BE2C (cell line): ENCODE results near the gene DDN.

Experiments used
- DNase-seq: peaks from one replicate; pipeline ENCODE4 v3.0.0-alpha.2; 2020
- H3K27me3 ChIP-seq: fragments of 250-450 bp; sonication (Bioruptor Pico); 2 replicates; pipeline ENCODE4 v1.5.1; 2020; ENCODE audit warnings: mild to moderate bottlenecking
- H3K36me3 ChIP-seq: fragments of 250-450 bp; sonication (Bioruptor Pico); 2 replicates; pipeline ENCODE4 v1.5.1; 2020; ENCODE audit warnings: mild to moderate bottlenecking
- H3K4me1 ChIP-seq: fragments of 250-450 bp; sonication (Bioruptor Pico); 2 replicates; pipeline ENCODE4 v1.5.1; 2020
- H3K4me3 ChIP-seq: 2 replicates; pipeline ENCODE4 v1.5.1; 2011; ENCODE audit warnings: low read depth, low read length
- H3K9me3 ChIP-seq: fragments of 250-450 bp; sonication (Bioruptor Pico); 2 replicates; pipeline ENCODE4 v1.5.1; 2020
- TF ChIP-seq, protein P1 (sequence below): IDR thresholded peaks from 2 replicates; pipeline ENCODE4 v1.5.1; 2012; ENCODE audit warnings: mild to moderate bottlenecking, low read depth, low read length

The DDN gene

DNA sequence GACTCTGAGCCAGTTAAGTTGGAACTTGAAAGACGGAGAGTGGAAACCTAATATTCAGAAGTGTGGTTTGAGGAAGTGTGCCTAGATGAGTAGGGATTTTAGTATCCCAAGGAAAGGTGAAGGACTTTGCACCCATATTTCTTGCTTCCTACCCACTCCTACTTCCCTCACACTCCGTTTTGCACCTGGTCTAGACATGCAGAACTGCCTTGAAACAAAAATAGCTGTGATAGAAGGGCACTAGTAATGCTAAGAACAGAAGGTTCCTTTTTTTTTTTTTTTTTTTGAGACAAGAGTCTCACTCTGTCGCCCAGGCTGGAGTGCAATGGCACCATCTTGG lies 41.2 kb downstream of the DDN start:
- Histone ChIP-seq H3K27me3 (peaks cover 5% of the 10 kb centered on the region; the same call in 1 of the 2 replicates), H3K4me1 (no peaks in the 10 kb centered on the region; the same call in 1 of the 2 replicates)
- TF ChIP-seq, protein P1, sequence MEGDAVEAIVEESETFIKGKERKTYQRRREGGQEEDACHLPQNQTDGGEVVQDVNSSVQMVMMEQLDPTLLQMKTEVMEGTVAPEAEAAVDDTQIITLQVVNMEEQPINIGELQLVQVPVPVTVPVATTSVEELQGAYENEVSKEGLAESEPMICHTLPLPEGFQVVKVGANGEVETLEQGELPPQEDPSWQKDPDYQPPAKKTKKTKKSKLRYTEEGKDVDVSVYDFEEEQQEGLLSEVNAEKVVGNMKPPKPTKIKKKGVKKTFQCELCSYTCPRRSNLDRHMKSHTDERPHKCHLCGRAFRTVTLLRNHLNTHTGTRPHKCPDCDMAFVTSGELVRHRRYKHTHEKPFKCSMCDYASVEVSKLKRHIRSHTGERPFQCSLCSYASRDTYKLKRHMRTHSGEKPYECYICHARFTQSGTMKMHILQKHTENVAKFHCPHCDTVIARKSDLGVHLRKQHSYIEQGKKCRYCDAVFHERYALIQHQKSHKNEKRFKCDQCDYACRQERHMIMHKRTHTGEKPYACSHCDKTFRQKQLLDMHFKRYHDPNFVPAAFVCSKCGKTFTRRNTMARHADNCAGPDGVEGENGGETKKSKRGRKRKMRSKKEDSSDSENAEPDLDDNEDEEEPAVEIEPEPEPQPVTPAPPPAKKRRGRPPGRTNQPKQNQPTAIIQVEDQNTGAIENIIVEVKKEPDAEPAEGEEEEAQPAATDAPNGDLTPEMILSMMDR: no peak

DNA sequence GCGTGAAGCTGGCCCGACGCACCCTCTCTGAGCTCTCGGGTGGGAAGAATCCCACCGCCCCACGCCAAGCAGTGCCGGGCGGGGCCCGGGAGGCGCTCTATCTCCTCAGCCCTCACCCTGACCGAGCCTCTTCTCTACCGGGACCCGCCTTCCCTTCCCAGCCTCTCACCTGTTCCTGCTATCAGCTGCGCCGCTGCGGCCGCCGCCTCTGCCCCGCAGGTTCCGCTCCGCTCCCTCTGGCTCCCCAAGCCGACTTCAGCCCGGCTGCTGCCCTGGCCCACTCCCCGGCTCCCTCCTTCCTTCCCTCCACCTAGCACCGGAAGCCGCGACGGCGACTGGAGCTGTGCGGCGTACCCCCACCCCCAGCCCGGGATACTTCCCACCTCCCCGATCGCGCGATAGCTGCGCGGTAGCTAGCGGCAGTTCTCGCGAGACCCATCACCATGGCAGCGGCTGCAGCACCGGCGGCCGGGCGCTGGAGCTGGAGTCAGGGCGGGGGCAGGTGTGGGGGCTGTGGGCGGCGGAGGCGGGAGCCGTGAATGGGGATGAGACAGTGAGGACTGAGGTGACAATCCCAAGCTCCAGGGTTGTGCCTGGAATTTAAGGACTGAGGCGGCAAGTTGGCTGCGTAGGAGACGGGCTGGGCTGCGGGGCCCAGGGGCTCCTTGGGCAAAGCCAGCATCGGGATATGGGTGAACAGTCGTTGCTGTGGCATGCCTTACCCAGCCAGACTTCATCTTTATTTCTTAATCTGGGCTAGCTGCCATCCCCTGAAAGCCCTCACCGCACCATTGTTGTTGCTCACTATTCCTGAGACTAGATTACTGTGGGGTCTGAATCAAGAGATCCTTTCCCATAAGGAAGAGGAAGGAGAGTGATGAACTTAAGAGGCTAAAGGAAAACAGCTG lies 41.8 kb downstream of the DDN start, which contains the start of gene ARF3:
Gene ARF3, minus strand, starts transcription at position 347 of the 908 bp plus-strand sequence. CDS start 16,392 bp downstream, outside the sequence.
- peak within 1 kb of the TSS; percentile 85 for H3K4me3 ChIP-seq
- H3K36me3 ChIP-seq: peaks cover 9% of the 10 kb centered on the region
- peak; percentile 98 for DNase-seq

More for the DNA sequence above, 41.2 kb downstream of the DDN start:
- Histone ChIP-seq H3K9me3 (no peaks in the 10 kb centered on the region), H3K36me3 (peaks cover 7% of the 10 kb centered on the region), H3K4me3 (peak overlapping the region; percentile 85)
- no peak for DNase-seq

DNA sequence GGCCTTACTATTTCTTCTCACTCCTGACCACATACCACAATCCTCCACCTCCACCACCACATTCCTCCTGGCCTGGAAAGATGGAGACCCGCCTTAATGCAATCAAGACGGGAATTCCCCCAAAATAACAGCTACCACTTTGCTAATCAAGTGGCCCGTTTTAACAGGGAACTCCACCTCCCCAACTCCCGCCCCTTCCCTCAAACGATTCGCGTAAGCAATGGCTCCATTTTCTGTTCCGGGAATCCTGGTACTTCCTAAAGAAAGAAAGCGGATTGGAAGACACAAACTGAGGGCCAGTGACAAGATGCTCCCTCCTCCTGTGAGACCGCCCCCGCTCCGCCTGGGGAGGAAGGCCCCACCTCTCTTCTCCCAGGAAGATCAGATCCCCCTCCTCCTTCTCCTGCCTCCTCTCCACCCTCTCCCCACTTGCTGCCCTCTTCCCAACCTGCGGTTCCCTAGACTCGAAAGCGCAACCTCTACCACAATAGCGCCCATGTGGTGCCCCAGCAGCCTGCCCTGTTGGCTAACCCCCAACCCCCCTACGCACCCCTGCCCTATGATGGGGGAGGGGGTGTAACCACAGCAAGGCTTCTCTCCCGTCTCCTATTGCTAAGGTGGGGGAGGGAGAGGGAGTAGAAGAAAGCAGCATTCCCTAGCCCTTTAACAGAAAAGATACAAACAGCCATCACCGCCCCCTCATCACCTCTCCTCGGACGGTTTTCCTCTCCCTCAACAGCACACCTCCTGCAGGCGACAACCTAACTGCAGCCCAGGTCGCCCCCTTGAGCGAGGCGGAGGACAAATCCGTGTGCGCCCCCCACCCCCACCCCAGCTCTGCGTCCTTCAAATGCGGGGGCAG lies 42.7 kb downstream of the DDN start:
- peak overlapping the region; percentile 85 for H3K4me3 ChIP-seq
- peaks cover 5% of the 10 kb centered on the region; the same call in 1 of the 2 replicates for H3K27me3 ChIP-seq
- TF ChIP-seq, protein P1: peak; percentile 30
- DNase-seq: peak; percentile 90
- no peaks in the 10 kb centered on the region for H3K9me3 ChIP-seq
- no peaks in the 10 kb centered on the region; the same call in 1 of the 2 replicates for H3K4me1 ChIP-seq
- H3K36me3 ChIP-seq: peaks cover 10% of the 10 kb centered on the region

More for the DNA sequence above, 41.8 kb downstream of the DDN start, which contains the start of gene ARF3:
- H3K4me1 ChIP-seq: no peaks in the 10 kb centered on the region; the same call in 1 of the 2 replicates
- no peaks in the 10 kb centered on the region for H3K9me3 ChIP-seq
- H3K27me3 ChIP-seq: peaks cover 5% of the 10 kb centered on the region; the same call in 1 of the 2 replicates
- TF ChIP-seq, protein P1: no peak

DNA sequence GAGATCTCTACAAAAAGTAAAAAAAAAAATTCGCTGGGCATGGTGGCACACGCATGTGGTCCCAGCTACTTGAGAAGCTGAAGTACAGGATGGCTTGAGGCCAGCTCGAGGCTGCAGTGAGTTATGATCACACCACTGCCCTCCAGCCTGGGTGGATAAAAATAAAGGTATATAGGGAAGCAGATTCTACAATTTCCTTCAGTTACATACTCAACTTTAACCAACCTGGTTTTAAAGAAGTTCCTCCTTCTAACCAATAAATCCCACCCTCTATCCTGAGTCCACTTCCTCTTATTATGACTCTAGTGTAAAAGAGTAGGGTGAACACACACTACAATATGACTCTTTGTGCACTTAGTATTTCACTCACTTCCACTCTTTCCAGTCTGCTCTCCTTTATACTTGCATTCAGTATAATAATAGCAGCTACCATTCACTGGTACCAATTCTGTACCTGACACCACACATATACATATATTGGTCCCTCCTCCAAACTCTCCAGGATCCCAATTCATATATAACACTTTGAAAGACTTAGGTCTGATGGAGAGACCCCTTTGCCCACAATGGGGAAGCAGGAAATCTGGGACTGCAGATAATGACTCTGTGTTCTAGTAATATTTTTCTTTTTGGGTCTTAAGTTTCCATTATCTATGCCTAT lies 44.2 kb downstream of the DDN start:
- no peak overlapping the region for H3K4me3 ChIP-seq
- TF ChIP-seq, protein P1: no peak
- no peaks in the 10 kb centered on the region; the same call in 1 of the 2 replicates for H3K27me3 ChIP-seq
- no peaks in the 10 kb centered on the region; the same call in 1 of the 2 replicates for H3K4me1 ChIP-seq
- no peaks in the 10 kb centered on the region for H3K9me3 ChIP-seq
- peaks cover 10% of the 10 kb centered on the region for H3K36me3 ChIP-seq
- DNase-seq: no peak

DNA sequence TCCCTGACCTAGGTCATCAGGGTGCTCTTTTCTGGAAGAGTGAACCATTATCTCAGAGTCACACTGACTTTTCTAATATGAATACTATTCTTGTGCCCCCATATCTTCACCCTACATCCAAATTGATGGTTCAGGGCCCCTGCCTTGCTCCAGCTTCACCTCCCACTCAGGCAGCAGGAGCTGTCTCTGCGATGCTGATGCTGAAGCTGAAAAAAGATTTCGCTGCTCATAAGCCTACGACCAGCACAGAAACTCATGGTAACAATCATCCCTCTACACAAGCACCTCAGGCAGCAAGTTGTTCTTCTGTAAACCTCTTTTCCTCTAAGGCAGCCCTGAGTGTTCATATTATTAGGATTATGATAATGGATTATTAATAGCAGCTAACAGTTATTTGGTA lies 45.1 kb downstream of the DDN start:
- DNase-seq: no peak
- H3K36me3 ChIP-seq: peaks cover 10% of the 10 kb centered on the region
- H3K4me3 ChIP-seq: no peak overlapping the region
- H3K4me1 ChIP-seq: no peaks in the 10 kb centered on the region; the same call in 1 of the 2 replicates
- H3K9me3 ChIP-seq: no peaks in the 10 kb centered on the region
- H3K27me3 ChIP-seq: no peaks in the 10 kb centered on the region; the same call in 1 of the 2 replicates
- TF ChIP-seq, protein P1: no peak
